Fibroblast of pulmonary artery (primary cell): ENCODE measurements around the gene KSR1.

ENCODE experiments used
- DNase-seq: peaks from one replicate; pipeline ENCODE4 v3.0.0-alpha.2; 2010; ENCODE audit warnings: low read depth
- H3K4me3 ChIP-seq: replicated peaks from 2 replicates; pipeline ENCODE4 v1.5.1; 2011; ENCODE audit warnings: low read depth, mild to moderate bottlenecking, control low read depth, low read length, moderate library complexity
- TF ChIP-seq, protein P1 (sequence below): IDR thresholded peaks from 2 replicates; pipeline ENCODE4 v1.5.1; 2011; ENCODE audit warnings: mild to moderate bottlenecking, control low read depth, low read length, inconsistent platforms; ENCODE audit errors: missing control alignments

KSR1 gene

DNA sequence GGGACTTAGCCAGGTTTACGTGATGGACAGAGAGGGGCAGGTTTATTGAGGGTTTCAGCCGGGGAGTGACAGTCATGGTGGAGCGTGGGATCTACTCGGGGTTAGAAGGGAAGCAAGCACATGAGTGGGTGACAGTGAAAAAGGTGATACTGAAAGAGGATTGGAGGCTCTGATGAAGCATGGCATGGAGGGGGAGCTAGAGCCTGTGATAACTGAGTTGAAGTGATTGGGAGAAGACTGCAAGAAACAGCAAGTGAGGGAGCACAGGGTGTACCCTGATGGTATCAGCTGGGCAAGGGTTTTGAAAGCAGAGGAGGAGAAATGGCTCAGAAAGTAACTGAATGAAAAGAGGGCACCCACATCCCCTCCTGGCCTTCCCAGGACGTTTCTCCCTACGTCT, 6.7 kb upstream of the KSR1 start:
- no peak for DNase-seq
- no peak overlapping the region for H3K4me3 ChIP-seq
- TF ChIP-seq, protein P1, sequence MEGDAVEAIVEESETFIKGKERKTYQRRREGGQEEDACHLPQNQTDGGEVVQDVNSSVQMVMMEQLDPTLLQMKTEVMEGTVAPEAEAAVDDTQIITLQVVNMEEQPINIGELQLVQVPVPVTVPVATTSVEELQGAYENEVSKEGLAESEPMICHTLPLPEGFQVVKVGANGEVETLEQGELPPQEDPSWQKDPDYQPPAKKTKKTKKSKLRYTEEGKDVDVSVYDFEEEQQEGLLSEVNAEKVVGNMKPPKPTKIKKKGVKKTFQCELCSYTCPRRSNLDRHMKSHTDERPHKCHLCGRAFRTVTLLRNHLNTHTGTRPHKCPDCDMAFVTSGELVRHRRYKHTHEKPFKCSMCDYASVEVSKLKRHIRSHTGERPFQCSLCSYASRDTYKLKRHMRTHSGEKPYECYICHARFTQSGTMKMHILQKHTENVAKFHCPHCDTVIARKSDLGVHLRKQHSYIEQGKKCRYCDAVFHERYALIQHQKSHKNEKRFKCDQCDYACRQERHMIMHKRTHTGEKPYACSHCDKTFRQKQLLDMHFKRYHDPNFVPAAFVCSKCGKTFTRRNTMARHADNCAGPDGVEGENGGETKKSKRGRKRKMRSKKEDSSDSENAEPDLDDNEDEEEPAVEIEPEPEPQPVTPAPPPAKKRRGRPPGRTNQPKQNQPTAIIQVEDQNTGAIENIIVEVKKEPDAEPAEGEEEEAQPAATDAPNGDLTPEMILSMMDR = no peak

DNA sequence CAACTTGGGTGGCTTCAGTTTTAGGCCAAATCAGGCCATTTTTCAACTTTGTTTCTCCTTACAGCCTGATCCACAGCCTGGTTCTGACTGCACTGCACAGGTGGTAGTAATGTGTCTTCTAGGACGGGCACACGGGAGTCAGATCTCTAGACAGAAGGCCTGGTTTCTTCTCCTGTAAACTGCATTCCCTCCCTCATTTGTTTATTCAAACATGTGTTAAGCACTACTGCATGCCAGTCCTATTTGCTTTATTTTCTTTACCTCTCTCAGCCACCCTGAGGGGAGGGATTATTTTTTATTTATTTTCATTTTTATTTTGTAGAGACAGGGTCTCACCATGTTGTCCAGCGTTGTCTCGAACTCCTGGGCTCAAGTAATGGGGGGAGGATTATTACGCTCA, 6.3 kb upstream of the KSR1 start:
- TF ChIP-seq, protein P1 = no peak
- DNase-seq = no peak
- no peak overlapping the region for H3K4me3 ChIP-seq

DNA sequence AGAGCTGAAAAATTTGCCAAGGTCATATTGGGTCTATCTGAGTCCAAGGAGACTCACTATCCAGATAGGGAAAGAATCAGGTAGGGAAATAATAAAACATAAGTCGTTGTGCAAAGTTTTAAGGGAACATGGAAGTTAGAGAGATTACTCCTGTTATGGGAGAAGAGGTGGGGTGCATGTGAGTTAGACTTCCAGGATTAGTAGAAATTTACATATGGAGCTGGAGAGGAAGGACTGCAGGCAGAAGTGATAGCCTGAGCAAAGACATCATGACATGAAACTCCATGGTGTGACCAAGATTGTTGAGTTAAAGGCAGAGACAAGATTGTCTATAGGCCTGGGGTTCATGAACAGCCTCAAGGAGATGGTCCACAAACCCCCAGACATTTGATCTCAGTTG, 5.8 kb upstream of the KSR1 start:
- TF ChIP-seq, protein P1 = no peak
- DNase-seq = no peak
- H3K4me3 ChIP-seq = no peak overlapping the region

DNA sequence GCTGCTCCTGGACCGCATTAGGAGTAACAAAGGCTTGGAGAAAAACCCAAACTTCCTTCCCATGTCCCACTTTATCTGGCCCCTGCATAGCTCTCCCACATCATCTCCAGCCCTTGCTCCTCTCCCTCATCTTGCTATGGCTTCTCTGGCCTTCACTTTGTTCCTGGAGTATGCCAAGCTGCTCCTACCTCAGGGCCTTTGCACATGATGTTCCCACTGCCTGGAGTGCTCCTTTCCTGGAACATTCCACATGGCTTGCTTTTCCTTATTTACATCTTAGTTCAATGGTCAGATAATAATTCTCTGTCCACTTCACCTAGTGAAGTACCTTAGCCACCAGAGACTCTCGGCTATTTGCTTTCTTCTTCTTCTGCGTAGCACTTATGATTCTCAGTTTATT, 4.3 kb upstream of the KSR1 start:
- H3K4me3 ChIP-seq = no peak overlapping the region
- TF ChIP-seq, protein P1 = no peak
- DNase-seq = no peak

GRCh38 chr17:27452828-27453227, 3.4 kb upstream of the KSR1 start:
- TF ChIP-seq, protein P1 = no peak
- no peak for DNase-seq
- no peak overlapping the region for H3K4me3 ChIP-seq

DNA sequence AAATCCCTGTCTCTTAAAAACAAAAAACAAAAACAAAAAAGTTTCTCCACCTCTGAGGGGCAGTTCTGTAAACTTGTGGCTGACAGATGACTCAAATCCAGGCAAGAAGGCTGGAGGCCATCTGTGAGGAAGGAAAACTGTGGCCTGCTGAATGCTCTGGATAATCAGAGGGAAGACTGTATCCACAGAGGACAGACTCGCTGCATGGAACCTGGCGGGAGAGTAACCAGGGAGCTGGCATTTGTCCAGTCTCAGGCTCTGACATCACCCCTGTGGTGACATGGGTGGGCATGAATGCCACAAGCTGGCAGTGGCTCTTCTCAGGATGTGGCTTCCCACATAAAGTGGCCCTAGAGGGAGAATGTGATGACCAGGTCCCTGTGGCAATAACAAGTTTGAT, 2.8 kb upstream of the KSR1 start:
- H3K4me3 ChIP-seq = no peak overlapping the region
- no peak for DNase-seq
- TF ChIP-seq, protein P1 = no peak

DNA sequence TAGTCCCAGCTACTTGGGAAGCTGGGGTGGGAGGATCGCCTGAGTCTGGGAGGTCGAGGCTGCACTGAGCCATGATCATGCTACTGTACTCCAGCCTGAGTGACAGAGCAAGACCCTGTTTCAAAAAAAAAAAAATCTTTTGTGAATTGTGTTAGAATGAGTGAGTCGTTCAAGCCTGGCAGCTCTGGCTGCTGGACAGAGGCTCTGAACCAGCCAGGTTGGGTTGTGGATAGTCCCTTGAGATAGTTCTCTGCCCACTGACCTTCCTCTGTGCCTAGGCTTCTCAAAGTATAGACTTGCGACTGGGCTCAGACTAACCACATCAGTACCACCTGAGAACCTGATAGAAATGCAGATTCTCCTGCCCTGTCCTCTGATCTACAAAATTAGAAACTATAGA, 2.2 kb upstream of the KSR1 start:
- no peak for DNase-seq
- TF ChIP-seq, protein P1 = no peak
- H3K4me3 ChIP-seq = no peak overlapping the region
